WERI-Rb-1 (cell line): ENCODE data around the gene ZSWIM8.

ENCODE experiments used
- DNase-seq: peaks from one replicate; pipeline ENCODE4 v3.0.0-alpha.2; 2020
- H3K27ac ChIP-seq: fragments of 250-450 bp; sonication (Bioruptor Pico); 2 replicates; pipeline ENCODE4 v1.5.1; 2020; ENCODE audit warnings: mild to moderate bottlenecking, moderate library complexity
- H3K27me3 ChIP-seq: fragments of 250-450 bp; sonication (Bioruptor Pico); 2 replicates; pipeline ENCODE4 v1.5.1; 2021; ENCODE audit warnings: mild to moderate bottlenecking, low read depth, moderate library complexity; ENCODE audit not compliant: insufficient read depth, severe bottlenecking
- H3K36me3 ChIP-seq: fragments of 250-450 bp; sonication (Bioruptor Pico); 2 replicates; pipeline ENCODE4 v1.5.1; 2020; ENCODE audit warnings: mild to moderate bottlenecking, moderate library complexity
- H3K4me3 ChIP-seq: 2 replicates; pipeline ENCODE4 v1.5.1; 2011; ENCODE audit warnings: low read depth, mild to moderate bottlenecking, control low read depth, low read length
- H3K9me3 ChIP-seq: fragments of 250-450 bp; sonication (Bioruptor Pico); 2 replicates; pipeline ENCODE4 v1.5.1; 2021; ENCODE audit warnings: mild to moderate bottlenecking, moderate library complexity; ENCODE audit not compliant: severe bottlenecking
- TF ChIP-seq, protein P1 (sequence below): IDR thresholded peaks from 2 replicates; pipeline ENCODE4 v1.5.1; 2011; ENCODE audit warnings: low read depth, mild to moderate bottlenecking, control low read depth, inconsistent platforms, low read length

The ZSWIM8 gene

DNA sequence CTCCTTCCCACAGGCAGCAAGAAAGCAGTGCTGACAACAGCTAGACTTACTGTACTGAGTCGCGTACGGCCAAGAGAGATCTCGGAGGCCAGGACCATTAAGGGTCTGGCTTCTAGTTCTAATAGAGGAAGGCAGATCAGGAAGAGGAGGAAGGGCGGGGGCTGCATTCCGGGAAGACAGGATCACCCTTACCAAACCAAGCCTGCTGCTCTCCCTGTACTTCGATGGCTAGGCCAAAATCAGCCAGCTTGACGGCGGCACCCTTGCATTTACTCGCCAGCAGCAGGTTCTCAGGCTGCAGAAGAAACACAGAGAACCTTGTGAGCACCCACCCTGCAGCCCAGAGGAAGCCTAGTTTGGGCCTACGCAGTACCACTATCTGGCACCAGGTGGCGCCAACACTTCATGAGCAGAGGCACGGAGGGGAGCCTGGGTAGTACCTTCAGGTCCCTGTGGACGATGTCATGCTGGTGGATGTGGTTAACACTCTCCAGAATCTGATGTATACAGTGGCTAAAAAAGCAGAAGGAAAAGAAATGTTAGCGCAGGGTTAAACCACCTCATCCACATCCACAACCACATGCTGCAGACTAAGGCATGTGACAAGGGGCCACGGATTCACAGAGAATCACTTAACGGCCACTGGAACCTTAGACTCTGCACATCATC, 63.5 kb downstream of the ZSWIM8 start:
- DNase-seq, result peak; percentile 82
- Histone ChIP-seq H3K36me3 (peaks cover 66% of the 10 kb centered on the region), H3K27me3 (no peaks in the 10 kb centered on the region), H3K9me3 (no peaks in the 10 kb centered on the region), H3K4me3 (no peak overlapping the region), H3K27ac (no peak overlapping the region)
- TF ChIP-seq, protein P1, sequence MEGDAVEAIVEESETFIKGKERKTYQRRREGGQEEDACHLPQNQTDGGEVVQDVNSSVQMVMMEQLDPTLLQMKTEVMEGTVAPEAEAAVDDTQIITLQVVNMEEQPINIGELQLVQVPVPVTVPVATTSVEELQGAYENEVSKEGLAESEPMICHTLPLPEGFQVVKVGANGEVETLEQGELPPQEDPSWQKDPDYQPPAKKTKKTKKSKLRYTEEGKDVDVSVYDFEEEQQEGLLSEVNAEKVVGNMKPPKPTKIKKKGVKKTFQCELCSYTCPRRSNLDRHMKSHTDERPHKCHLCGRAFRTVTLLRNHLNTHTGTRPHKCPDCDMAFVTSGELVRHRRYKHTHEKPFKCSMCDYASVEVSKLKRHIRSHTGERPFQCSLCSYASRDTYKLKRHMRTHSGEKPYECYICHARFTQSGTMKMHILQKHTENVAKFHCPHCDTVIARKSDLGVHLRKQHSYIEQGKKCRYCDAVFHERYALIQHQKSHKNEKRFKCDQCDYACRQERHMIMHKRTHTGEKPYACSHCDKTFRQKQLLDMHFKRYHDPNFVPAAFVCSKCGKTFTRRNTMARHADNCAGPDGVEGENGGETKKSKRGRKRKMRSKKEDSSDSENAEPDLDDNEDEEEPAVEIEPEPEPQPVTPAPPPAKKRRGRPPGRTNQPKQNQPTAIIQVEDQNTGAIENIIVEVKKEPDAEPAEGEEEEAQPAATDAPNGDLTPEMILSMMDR, result peak; percentile 97

DNA sequence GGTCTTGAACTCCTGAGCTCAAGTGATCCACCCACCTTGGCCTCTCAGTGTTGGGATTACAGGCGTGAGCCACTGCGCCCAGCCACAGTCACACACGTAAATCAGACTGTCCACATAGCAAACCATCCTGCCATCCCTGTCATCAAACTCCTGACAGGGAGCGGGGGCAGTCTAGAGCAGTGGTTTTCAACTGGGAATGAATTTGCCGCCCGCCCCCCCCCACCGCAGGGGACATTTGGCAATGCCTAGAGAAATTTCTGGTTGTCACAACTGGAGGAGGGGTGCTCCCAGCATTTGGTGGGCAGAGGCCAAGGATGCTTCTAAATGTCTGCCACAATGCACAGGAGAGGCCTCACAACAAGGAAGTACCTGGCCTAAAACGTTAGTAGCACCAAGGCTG, 64.8 kb downstream of the ZSWIM8 start:
- DNase-seq, result no peak

DNA sequence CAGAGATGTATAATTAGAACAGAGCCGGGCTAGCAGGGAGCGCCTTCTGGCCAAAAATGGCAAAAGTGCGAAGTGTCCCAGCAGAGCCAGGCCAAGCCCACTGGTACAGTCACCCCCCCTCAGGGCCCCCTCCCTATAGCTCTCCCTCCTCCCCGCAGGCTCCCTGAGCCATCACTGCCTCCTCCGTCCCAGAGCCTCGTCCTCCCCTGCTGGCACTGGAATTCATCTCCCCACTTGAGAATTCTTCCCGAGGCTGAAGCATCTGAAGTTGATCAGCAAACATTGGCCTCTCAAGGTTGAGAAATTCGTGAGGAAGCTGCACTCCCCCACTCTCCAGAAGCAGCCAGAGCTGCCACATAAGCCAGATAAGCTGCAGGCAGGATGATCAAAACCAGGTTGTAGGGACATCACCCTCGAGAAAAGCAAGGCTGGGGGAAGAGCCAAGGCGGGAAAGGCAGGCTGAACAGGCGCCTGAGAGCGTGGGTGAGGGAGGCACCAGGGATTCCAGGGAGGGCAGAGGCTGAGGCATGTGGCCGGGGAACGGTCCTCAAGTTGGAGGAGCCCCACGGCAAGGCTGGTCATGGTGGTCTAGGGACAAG, 65.6 kb downstream of the ZSWIM8 start:
- TF ChIP-seq, protein P1, result no peak
- Histone ChIP-seq H3K27ac (peak overlapping the region; percentile 47), H3K36me3 (peaks cover 64% of the 10 kb centered on the region), H3K27me3 (no peaks in the 10 kb centered on the region), H3K9me3 (no peaks in the 10 kb centered on the region), H3K4me3 (no peak overlapping the region)
- peak; percentile 57 for DNase-seq

More for the DNA sequence above, 64.8 kb downstream of the ZSWIM8 start:
- TF ChIP-seq, protein P1, result no peak
- H3K36me3 ChIP-seq, result peaks cover 62% of the 10 kb centered on the region
- no peaks in the 10 kb centered on the region for H3K9me3 ChIP-seq
- H3K27ac ChIP-seq, result no peak overlapping the region
- no peak overlapping the region for H3K4me3 ChIP-seq
- no peaks in the 10 kb centered on the region for H3K27me3 ChIP-seq
